Measurements from ENCODE around the gene HMGXB3. TPM values are rescaled to one million over a fixed set of nuclear protein-coding genes. Genes with fewer than 3 reads are reported as not detected.
"Not testable (repeated sequence)": the region's sequence is repeated elsewhere in the genome, so short reads cannot be mapped to it uniquely, and the experiment has no call there.

Gene HMGXB3
- total RNA-seq, 2 donors from 2014 or later, result 21.8 to 40.2 TPM

- DNase-seq, result peak; percentile 7
- Histone ChIP-seq H3K4me3 (no peak overlapping the region), H3K36me3 (no peaks in the 10 kb centered on the region), H3K4me1 (no peaks in the 10 kb centered on the region), H3K27ac (no peak overlapping the region), H3K9me3 (no peaks in the 10 kb centered on the region), H3K9ac (ENCODE audit: low read depth in 2 of 2, low read length in 2 of 2) (no peak overlapping the region), H3K27me3 (no peaks in the 10 kb centered on the region)
- intact Hi-C loops (cut with DNase I), result no loop called here
- TF ChIP-seq CTCF (IDR thresholded peaks at IDR 0.05), result no peak
Observed at GRCh38 chr5:150080696-150081435, 80.3 kb downstream of the HMGXB3 start.

- Histone ChIP-seq H3K27me3 (no peaks in the 10 kb centered on the region), H3K9me3 (no peaks in the 10 kb centered on the region), H3K27ac (no peak overlapping the region), H3K9ac (ENCODE audit: low read depth in 2 of 2, low read length in 2 of 2) (no peak overlapping the region), H3K36me3 (no peaks in the 10 kb centered on the region), H3K4me1 (no peaks in the 10 kb centered on the region), H3K4me3 (no peak overlapping the region)
- TF ChIP-seq CTCF (IDR thresholded peaks at IDR 0.05), result no peak
- peak; percentile 34 for DNase-seq
- intact Hi-C loops (cut with DNase I), result no loop called here
Observed at GRCh38 chr5:150081541-150082283, 81.2 kb downstream of the HMGXB3 start.

- no peaks in the 10 kb centered on the region for H3K4me1 ChIP-seq
- intact Hi-C loops (cut with DNase I), result no loop called here
- no peaks in the 10 kb centered on the region for H3K36me3 ChIP-seq
- H3K27ac ChIP-seq, result no peak overlapping the region
- H3K9ac ChIP-seq (ENCODE audit: low read depth in 2 of 2, low read length in 2 of 2), result no peak overlapping the region
- DNase-seq, result peak; percentile 11
- H3K9me3 ChIP-seq, result no peaks in the 10 kb centered on the region
- H3K4me3 ChIP-seq, result no peak overlapping the region
- no peaks in the 10 kb centered on the region for H3K27me3 ChIP-seq
- TF ChIP-seq CTCF (IDR thresholded peaks at IDR 0.05), result no peak
Observed at GRCh38 chr5:150082374-150082773, 81.8 kb downstream of the HMGXB3 start.

GRCh38 chr5:150082889-150083288, 82.3 kb downstream of the HMGXB3 start:
- no peak overlapping the region for H3K27ac ChIP-seq
- DNase-seq, result peak; percentile 16
- no peaks in the 10 kb centered on the region for H3K9me3 ChIP-seq
- H3K27me3 ChIP-seq, result no peaks in the 10 kb centered on the region
- intact Hi-C loops (cut with DNase I), result no loop called here
- TF ChIP-seq CTCF (IDR thresholded peaks at IDR 0.05), result no peak
- H3K4me1 ChIP-seq, result no peaks in the 10 kb centered on the region
- no peaks in the 10 kb centered on the region for H3K36me3 ChIP-seq
- no peak overlapping the region for H3K4me3 ChIP-seq
- no peak overlapping the region for H3K9ac ChIP-seq (ENCODE audit: low read depth in 2 of 2, low read length in 2 of 2)

- H3K9me3 ChIP-seq; H3K36me3 ChIP-seq; H3K9ac ChIP-seq (ENCODE audit: low read depth in 2 of 2, low read length in 2 of 2); intact Hi-C loops (cut with DNase I); H3K4me1 ChIP-seq; H3K4me3 ChIP-seq; H3K27me3 ChIP-seq; H3K27ac ChIP-seq: not testable (repeated sequence)
- peak; percentile 0 for DNase-seq
Observed at GRCh38 chr5:150084754-150085153, 84.2 kb downstream of the HMGXB3 start.
